Stomach (tissue), 4 donors: ENCODE results near the gene CAND2.

Experiments
- CTCF ChIP-seq, 7 experiments: fragments of 450-650 bp in 4 of 7; fragments of 200-600 bp in 3 of 7; sonication (generic) in 3 of 7; IDR thresholded peaks; one replicate each; pipeline ENCODE4 v1.5.1; 2016 to 2019; ENCODE audit warnings: antibody characterized with exemption in 7 of 7, control low read depth in 2 of 7, mild to moderate bottlenecking in 1 of 7
- POLR2A ChIP-seq, 4 donors: fragments of 450-650 bp; IDR thresholded peaks; one replicate each; pipeline ENCODE4 v1.6.1; 2016; ENCODE audit warnings: antibody characterized with exemption in 4 of 4, control low read depth in 2 of 4, mild to moderate bottlenecking in 1 of 4, moderate library complexity in 1 of 4

- no peak for TF ChIP-seq POLR2A (IDR thresholded peaks at IDR 0.05)
- no peak for TF ChIP-seq CTCF (IDR thresholded peaks at IDR 0.05)
Observed at GRCh38 chr3:12758025-12758781, 38.3 kb upstream of the CAND2 start.
